Breast epithelium (tissue), 3 donors: ENCODE measurements around the gene TMEM221.

Source experiments
- CTCF ChIP-seq, 3 donors: fragments of 450-650 bp; IDR thresholded peaks; one replicate each; pipeline ENCODE4 v1.5.1; 2016 to 2017; ENCODE audit warnings: antibody characterized with exemption in 3 of 3, mild to moderate bottlenecking in 3 of 3, moderate library complexity in 3 of 3
- POLR2A ChIP-seq: fragments of 450-650 bp; IDR thresholded peaks from one replicate; pipeline ENCODE4 v1.6.1; 2016; ENCODE audit warnings: antibody characterized with exemption, mild to moderate bottlenecking, moderate library complexity
- POLR2AphosphoS5 ChIP-seq, 3 donors: sonication (generic); formaldehyde crosslinking; IDR thresholded peaks; one replicate each; pipeline ENCODE4 v1.6.1; 2017; ENCODE audit warnings: antibody characterized with exemption in 3 of 3

- TF ChIP-seq CTCF (IDR thresholded peaks at IDR 0.05), result no peak
- no peak for TF ChIP-seq POLR2A
- no peak for TF ChIP-seq POLR2AphosphoS5 (IDR thresholded peaks at IDR 0.05)
Observed at GRCh38 chr19:17486545-17487240, 38.2 kb upstream of the TMEM221 start.
